Neuronal stem cell (in vitro differentiated cells): Measurements from ENCODE around the gene SBDS.
"Not testable (repeated sequence)": the region's sequence is repeated elsewhere in the genome, so short reads cannot be mapped to it uniquely, and the experiment has no call there.

Experiments
- DNase-seq: peaks from one replicate; pipeline ENCODE4 v3.0.0-alpha.2; 2013; ENCODE audit warnings: low spot score
- H2AFZ ChIP-seq: one replicate; pipeline ENCODE4 v1.6.1; 2013; ENCODE audit warnings: mild to moderate bottlenecking, low read length, inconsistent platforms
- H2AK5ac ChIP-seq: 2 replicates; pipeline ENCODE4 v1.6.1; 2013; ENCODE audit warnings: low read depth, mild to moderate bottlenecking, inconsistent platforms, low read length, moderate library complexity, mixed read lengths
- H2BK120ac ChIP-seq: 2 replicates; pipeline ENCODE4 v1.6.1; 2013; ENCODE audit warnings: low read depth, mild to moderate bottlenecking, inconsistent platforms, low read length, moderate library complexity, mixed read lengths
- H2BK12ac ChIP-seq: one replicate; pipeline ENCODE4 v1.6.1; 2013; ENCODE audit warnings: low read length, inconsistent platforms
- H2BK15ac ChIP-seq: 2 replicates; pipeline ENCODE4 v1.6.1; 2013; ENCODE audit warnings: mild to moderate bottlenecking, low read length, inconsistent platforms, mixed read lengths
- H2BK5ac ChIP-seq: one replicate; pipeline ENCODE4 v1.6.1; 2013; ENCODE audit warnings: inconsistent platforms, mild to moderate bottlenecking, low read length, moderate library complexity
- H3K14ac ChIP-seq: one replicate; pipeline ENCODE4 v1.6.1; 2013; ENCODE audit warnings: low read length, inconsistent platforms
- H3K18ac ChIP-seq: 2 replicates; pipeline ENCODE4 v1.6.1; 2013; ENCODE audit warnings: low read length, inconsistent platforms
- H3K23ac ChIP-seq: 2 replicates; pipeline ENCODE4 v1.6.1; 2013; ENCODE audit warnings: low read depth, mild to moderate bottlenecking, mixed read lengths, low read length, inconsistent platforms; ENCODE audit not compliant: poor library complexity
- H3K27ac ChIP-seq: replicated peaks from 3 replicates; pipeline ENCODE4 v1.5.1; 2013; ENCODE audit warnings: low read length, inconsistent platforms
- H3K27me3 ChIP-seq, 3 experiments: 2 replicates each; pipeline ENCODE4 v1.6.1; 2013; ENCODE audit warnings: low read length in 3 of 3, mild to moderate bottlenecking in 2 of 3, inconsistent platforms in 1 of 3, low read depth in 1 of 3, mixed read lengths in 1 of 3, moderate library complexity in 1 of 3; ENCODE audit not compliant: control insufficient read depth in 3 of 3, insufficient read depth in 3 of 3
- H3K36me3 ChIP-seq, 2 donors: replicated peaks in 1 of 2; 2 replicates each; pipeline ENCODE4 v1.6.1; 2013; ENCODE audit warnings: low read length in 2 of 2; ENCODE audit not compliant: control insufficient read depth in 2 of 2, insufficient read depth in 2 of 2
- H3K4ac ChIP-seq: 2 replicates; pipeline ENCODE4 v1.6.1; 2013; ENCODE audit warnings: inconsistent platforms, mild to moderate bottlenecking, low read length, moderate library complexity
- H3K4me1 ChIP-seq, 2 donors: 1 replicate in 1 of 2; 2 replicates in 1 of 2; pipeline ENCODE4 v1.6.1; 2013; ENCODE audit warnings: low read length in 2 of 2, low read depth in 1 of 2; ENCODE audit not compliant: control insufficient read depth in 2 of 2, insufficient read depth in 1 of 2
- H3K4me2 ChIP-seq: one replicate; pipeline ENCODE4 v1.6.1; 2013; ENCODE audit warnings: mild to moderate bottlenecking, low read length, inconsistent platforms; ENCODE audit not compliant: insufficient read depth, poor library complexity, severe bottlenecking
- H3K4me3 ChIP-seq, 2 donors: 2 replicates each; pipeline ENCODE4 v1.5.1; 2013; ENCODE audit warnings: low read length in 2 of 2, mild to moderate bottlenecking in 2 of 2, inconsistent platforms in 1 of 2, moderate library complexity in 1 of 2
- H3K79me1 ChIP-seq: one replicate; pipeline ENCODE4 v1.6.1; 2013; ENCODE audit warnings: low read depth, mild to moderate bottlenecking, inconsistent platforms, low read length, moderate library complexity
- H3K9ac ChIP-seq: one replicate; pipeline ENCODE4 v1.6.1; 2013; ENCODE audit warnings: mild to moderate bottlenecking, low read depth, low read length, inconsistent platforms; ENCODE audit not compliant: poor library complexity
- H3K9me3 ChIP-seq, 2 donors: replicated peaks in 1 of 2; 2 replicates each; pipeline versions ENCODE3 to v1.6.1; 2013; ENCODE audit warnings: low read length in 2 of 2, mild to moderate bottlenecking in 2 of 2, inconsistent platforms in 1 of 2, low read depth in 1 of 2, mixed read lengths in 1 of 2, moderate library complexity in 1 of 2; ENCODE audit not compliant: control insufficient read depth in 2 of 2, insufficient read depth in 1 of 2
- H4K8ac ChIP-seq: one replicate; pipeline ENCODE4 v1.6.1; 2013; ENCODE audit warnings: low read depth, mild to moderate bottlenecking, inconsistent platforms, low read length, moderate library complexity
- H4K91ac ChIP-seq: one replicate; pipeline ENCODE4 v1.6.1; 2013; ENCODE audit warnings: low read length, low read depth, mild to moderate bottlenecking, inconsistent platforms; ENCODE audit not compliant: poor library complexity
- WGBS, 2 donors: extraction: QIAGEN DNeasy Blood & Tissue Kit; methylation state at CpG; one replicate each; pipeline ENCODE4 v1.1.7; 2013; ENCODE audit warnings: missing lambda C conversion rate in 2 of 2, mixed read lengths in 1 of 2; ENCODE audit not compliant: insufficient read length in 2 of 2, insufficient replicate concordance in 1 of 2; ENCODE audit errors: extremely low coverage in 2 of 2; 5-methylcytosine and 5-hydroxymethylcytosine counted together

SBDS gene

DNA sequence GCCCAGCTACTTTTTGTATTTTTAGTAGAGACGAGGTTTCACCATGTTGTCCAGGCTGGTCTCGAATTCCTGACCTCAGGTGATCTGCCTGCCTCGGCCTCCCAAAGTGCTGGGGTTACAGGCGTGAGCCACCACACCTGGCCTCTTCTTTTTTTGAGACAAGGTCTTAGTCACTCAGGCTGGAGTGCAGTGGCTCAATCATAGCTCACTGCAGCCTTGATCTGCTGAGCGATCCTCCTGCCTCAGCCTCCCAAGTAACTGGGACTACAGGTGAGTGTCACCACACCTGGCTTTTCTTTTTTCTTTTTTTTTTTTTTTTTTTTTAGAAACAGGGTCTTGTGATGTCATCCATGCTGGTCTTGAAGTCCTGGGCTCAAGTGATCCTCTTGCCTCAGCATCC lies 26.4 kb downstream of the SBDS start:
- WGBS, 2 donors, result no CpG with 5 or more reads among the region's 5 CpGs
- H2BK120ac ChIP-seq, result not testable (repeated sequence)

DNA sequence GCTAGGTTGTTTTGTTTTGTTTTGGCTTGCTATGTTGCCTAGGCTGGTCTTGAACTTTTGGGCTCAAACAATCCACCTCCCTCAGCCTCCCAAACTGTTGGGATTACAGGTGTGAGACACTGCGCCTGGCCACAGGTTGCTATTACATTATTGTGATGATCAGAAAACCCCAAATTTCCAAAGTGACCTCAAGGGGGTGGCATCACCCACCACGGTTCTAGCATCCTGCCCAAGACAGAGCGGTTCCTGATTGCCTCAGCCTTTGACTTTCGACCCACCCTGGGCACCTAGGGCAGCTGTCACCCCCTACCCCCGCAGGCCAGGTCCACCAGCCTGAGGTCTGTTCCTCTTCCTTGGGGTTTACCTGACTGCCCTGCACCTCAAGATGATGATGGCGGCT lies 28.4 kb downstream of the SBDS start:
- Histone ChIP-seq H3K9me3 (peaks cover 0 to 2% of the 10 kb centered on the region in 2 donors), H3K18ac (no peak overlapping the region), H3K9ac (no peak overlapping the region), H3K4me1 (no peaks in the 10 kb centered on the region), H3K79me1 (no peaks in the 10 kb centered on the region), H3K36me3 (no peaks in the 10 kb centered on the region), H2AFZ (no peak overlapping the region), H3K4me2 (no peak overlapping the region), H2BK15ac (no peak overlapping the region), H2BK5ac (no peak overlapping the region), H3K27me3 (no peaks in the 10 kb centered on the region), H3K4me3 (no peak overlapping the region), H4K8ac (no peak overlapping the region), H2AK5ac (no peak overlapping the region), H3K14ac (no peak overlapping the region), H2BK12ac (no peak overlapping the region), H4K91ac (no peak overlapping the region), H3K23ac (no peak overlapping the region), H3K4ac (no peak overlapping the region), H2BK120ac (no peak overlapping the region), H3K27ac (no peak overlapping the region)
- WGBS, 2 donors, result no CpG with 5 or more reads among the region's 6 CpGs
- DNase-seq, result no peak

More for the DNA sequence above, 26.4 kb downstream of the SBDS start:
- H2AFZ ChIP-seq, H4K8ac ChIP-seq, H3K18ac ChIP-seq, H3K4ac ChIP-seq, H4K91ac ChIP-seq, H3K14ac ChIP-seq, H3K4me3 ChIP-seq, H3K23ac ChIP-seq, H3K9ac ChIP-seq, H2AK5ac ChIP-seq, DNase-seq, H2BK15ac ChIP-seq, H3K79me1 ChIP-seq, H3K27ac ChIP-seq, H3K9me3 ChIP-seq, H3K4me2 ChIP-seq, H3K27me3 ChIP-seq, H3K36me3 ChIP-seq, H3K4me1 ChIP-seq, H2BK12ac ChIP-seq, H2BK5ac ChIP-seq: not testable (repeated sequence)

DNA sequence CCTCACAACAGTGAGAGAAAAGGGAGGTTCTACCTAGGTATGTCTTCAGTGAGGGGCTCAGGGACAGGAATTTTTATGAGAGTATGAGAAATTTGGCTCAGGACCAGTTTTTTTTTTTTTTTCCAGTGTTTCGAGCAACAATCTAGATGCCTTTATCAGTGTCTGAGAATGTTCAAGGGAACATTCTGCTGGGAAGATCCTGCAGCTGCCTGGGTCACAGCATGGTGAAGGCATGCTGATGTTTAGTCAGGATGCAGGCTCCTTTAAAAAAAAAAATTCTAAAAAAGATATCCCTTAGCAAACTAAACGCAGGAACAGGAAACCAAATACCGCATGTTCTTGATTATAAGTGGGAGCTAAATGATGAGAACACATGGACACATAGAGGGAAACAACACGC lies 31.0 kb downstream of the SBDS start:
- Histone ChIP-seq H3K27ac (no peak overlapping the region), H3K4me3 (no peak overlapping the region), H3K9me3 (peaks cover 0 to 2% of the 10 kb centered on the region in 2 donors), H2AFZ (no peak overlapping the region), H2BK5ac (no peak overlapping the region), H3K79me1 (no peaks in the 10 kb centered on the region), H2BK120ac (no peak overlapping the region), H2AK5ac (no peak overlapping the region), H4K91ac (no peak overlapping the region), H3K23ac (no peak overlapping the region), H2BK12ac (no peak overlapping the region), H3K27me3 (no peaks in the 10 kb centered on the region), H3K14ac (no peak overlapping the region), H3K4ac (no peak overlapping the region), H3K36me3 (peaks cover 0 to 13% of the 10 kb centered on the region in 2 donors), H4K8ac (no peak overlapping the region), H3K4me1 (no peaks in the 10 kb centered on the region), H3K4me2 (no peak overlapping the region), H3K9ac (no peak overlapping the region), H2BK15ac (no peak overlapping the region), H3K18ac (no peak overlapping the region)
- no CpG with 5 or more reads among the region's 4 CpGs for WGBS, 2 donors
- no peak for DNase-seq

DNA sequence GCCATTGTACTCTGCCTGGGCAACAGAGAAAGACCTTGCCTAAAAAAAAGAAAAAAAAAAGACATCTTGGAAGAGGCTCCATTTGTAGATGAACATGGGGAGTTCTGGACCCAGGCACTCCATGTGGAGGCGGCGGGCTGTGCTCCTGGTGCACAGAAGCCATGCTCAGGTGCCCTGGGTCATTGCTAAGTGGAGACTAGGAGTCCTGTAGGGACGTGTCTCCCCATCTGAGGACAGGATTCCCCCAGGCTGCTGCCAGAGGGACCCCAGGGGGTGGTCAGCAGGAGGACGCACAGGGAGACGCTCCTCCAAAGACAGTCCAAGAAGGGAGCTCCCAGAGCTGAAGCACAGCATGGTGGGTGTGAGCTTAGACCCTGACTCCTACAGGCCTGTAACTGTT lies 34.3 kb downstream of the SBDS start:
- Histone ChIP-seq H3K4ac (no peak overlapping the region), H3K79me1 (no peaks in the 10 kb centered on the region), H3K4me2 (no peak overlapping the region), H2BK15ac (no peak overlapping the region), H3K23ac (no peak overlapping the region), H3K27ac (no peak overlapping the region), H3K4me1 (no peaks in the 10 kb centered on the region), H3K9me3 (peaks cover 0 to 2% of the 10 kb centered on the region in 2 donors), H3K27me3 (no peaks in the 10 kb centered on the region), H3K36me3 (peaks cover 6 to 46% of the 10 kb centered on the region in 2 donors), H4K91ac (no peak overlapping the region), H4K8ac (no peak overlapping the region), H3K9ac (no peak overlapping the region), H2AK5ac (no peak overlapping the region), H2AFZ (no peak overlapping the region), H3K18ac (no peak overlapping the region), H3K14ac (no peak overlapping the region), H2BK120ac (no peak overlapping the region), H2BK12ac (no peak overlapping the region), H3K4me3 (no peak overlapping the region), H2BK5ac (no peak overlapping the region)
- WGBS, 2 donors, result no CpG with 5 or more reads among the region's 5 CpGs
- DNase-seq, result no peak
